ENCODE results near the gene ZNF586.

DNA sequence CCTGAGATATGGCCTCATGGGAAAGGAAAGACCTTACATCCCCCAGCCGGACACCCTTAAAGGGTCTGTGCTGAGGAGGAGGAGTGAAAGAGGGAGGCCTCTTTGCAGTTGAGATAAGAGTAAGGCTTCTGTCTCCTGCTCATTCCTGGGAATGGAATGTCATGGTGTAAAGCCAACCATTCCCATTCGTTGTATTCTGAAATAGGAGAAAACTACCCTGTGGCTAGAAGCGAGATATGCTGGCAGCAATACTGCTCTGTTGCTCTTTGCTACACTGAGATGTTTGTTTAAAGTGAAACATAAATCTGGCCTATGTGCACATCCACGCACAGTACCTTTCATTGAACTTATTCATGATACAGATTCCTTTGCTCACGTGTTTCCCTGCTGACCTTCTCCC is 59.8 kb downstream of the ZNF586 start:
- TF ChIP-seq, protein P1, sequence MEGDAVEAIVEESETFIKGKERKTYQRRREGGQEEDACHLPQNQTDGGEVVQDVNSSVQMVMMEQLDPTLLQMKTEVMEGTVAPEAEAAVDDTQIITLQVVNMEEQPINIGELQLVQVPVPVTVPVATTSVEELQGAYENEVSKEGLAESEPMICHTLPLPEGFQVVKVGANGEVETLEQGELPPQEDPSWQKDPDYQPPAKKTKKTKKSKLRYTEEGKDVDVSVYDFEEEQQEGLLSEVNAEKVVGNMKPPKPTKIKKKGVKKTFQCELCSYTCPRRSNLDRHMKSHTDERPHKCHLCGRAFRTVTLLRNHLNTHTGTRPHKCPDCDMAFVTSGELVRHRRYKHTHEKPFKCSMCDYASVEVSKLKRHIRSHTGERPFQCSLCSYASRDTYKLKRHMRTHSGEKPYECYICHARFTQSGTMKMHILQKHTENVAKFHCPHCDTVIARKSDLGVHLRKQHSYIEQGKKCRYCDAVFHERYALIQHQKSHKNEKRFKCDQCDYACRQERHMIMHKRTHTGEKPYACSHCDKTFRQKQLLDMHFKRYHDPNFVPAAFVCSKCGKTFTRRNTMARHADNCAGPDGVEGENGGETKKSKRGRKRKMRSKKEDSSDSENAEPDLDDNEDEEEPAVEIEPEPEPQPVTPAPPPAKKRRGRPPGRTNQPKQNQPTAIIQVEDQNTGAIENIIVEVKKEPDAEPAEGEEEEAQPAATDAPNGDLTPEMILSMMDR (conservative IDR thresholded peaks at IDR 0.05; ENCODE audit: low read depth, low read length) = no peak
- no peak for TF ChIP-seq EZH2 (IDR thresholded peaks at IDR 0.05; ENCODE audit: low read length, unreplicated experiment)
